H1 (cell line): ENCODE measurements around the gene SRGAP3. TPM values are rescaled to one million over a fixed set of nuclear protein-coding genes. Genes with fewer than 3 reads are reported as not detected.

Experiments used
- KDM1A ChIP-seq: fragments of 200-600, 300-600 bp; sonication (generic); IDR thresholded peaks from 2 replicates; pipeline ENCODE4 v1.7.1; 2016; ENCODE audit warnings: mild to moderate bottlenecking, low read length, borderline replicate concordance
- NRF1 ChIP-seq: IDR thresholded peaks from 2 replicates; pipeline ENCODE4 v1.6.1; 2011; ENCODE audit warnings: mild to moderate bottlenecking, low read depth, low read length, improper control_type of control experiment
- polyA plus RNA-seq, 7 experiments: library from polyadenylated mRNA; depleted of rRNA in 3 of 7; stranded (reverse) in 5 of 7; unstranded in 2 of 7; fragments of >200 nt in 5 of 7; fragments of 200-250 nt in 2 of 7; gene quantifications; 1 replicate in 5 of 7; 2 replicates in 1 of 7; 4 replicates in 1 of 7; pipeline versions ENCODE4 v1.2.1 to v1.2.3, GENCODE V29; 2011 to 2013; ENCODE audit warnings: missing spikeins in 2 of 7, mixed read lengths in 2 of 7
- total RNA-seq: library from RNA; stranded (reverse); fragmentation: NEBNext Ultra II Directional; extraction: Animal tissue kit (Norgen Biotek cat#: 25700); gene quantifications from 2 replicates; pipeline ENCODE4 v1.2.1, GENCODE V29; 2021

SRGAP3 gene
- total and polyA plus RNA-seq, 2 of the 8 experiments (the other 6 are each of a cell fraction or from before 2014, with no cell fraction given) = 5.8 to 11.4 TPM

DNA sequence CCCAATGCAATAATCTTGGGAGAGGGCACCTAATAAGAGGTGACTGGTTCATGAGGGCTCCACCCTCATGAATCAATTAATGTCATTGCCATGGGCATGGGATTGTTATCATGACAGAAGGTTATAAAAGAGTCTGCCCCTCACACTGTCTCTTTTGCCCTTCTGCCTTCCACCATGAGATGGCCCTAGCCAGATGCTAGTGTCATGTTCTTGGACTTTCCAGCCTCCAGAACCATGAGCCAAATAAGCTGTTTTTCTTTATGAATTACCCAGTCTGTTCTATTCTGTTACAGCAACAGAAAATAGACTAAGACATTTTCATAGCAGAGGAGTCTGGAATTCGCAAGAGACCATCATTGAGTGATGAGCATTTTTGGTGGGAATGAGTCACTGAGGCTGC lies 270.2 kb downstream of the SRGAP3 start (continued):
- TF ChIP-seq KDM1A (no peak), NRF1 (no peak)
